ENCODE data around the gene SLAIN2. TPM values are rescaled to one million over a fixed set of nuclear protein-coding genes. Genes with fewer than 3 reads are reported as not detected.

SLAIN2 gene
- total RNA-seq, 2 donors from 2014 or later: 40.8 to 92.7 TPM

- H3K36me3 ChIP-seq: no peaks in the 10 kb centered on the region
- DNase-seq (ENCODE audit: low spot score): no peak
- no peaks in the 10 kb centered on the region for H3K27me3 ChIP-seq (replicated peaks; ENCODE audit: insufficient read depth)
- H3K4me1 ChIP-seq (ENCODE audit: control insufficient read depth in 1 of 2, low read depth in 2 of 2): no peaks in the 10 kb centered on the region
- H3K27ac ChIP-seq: no peak overlapping the region
- TF ChIP-seq CTCF (IDR thresholded peaks at IDR 0.05): no peak
- H3K9me3 ChIP-seq: no peaks in the 10 kb centered on the region
- no peak for ATAC-seq (ENCODE audit: insufficient number of reproducible peaks, low FRiP score, low read depth)
- H3K4me3 ChIP-seq: no peak overlapping the region
Measured at GRCh38 chr4:48299560-48299959, 41.8 kb upstream of the SLAIN2 start.

GRCh38 chr4:48300004-48300403, 41.3 kb upstream of the SLAIN2 start:
- DNase-seq (ENCODE audit: low spot score) (no peak), ATAC-seq (ENCODE audit: insufficient number of reproducible peaks, low FRiP score, low read depth) (no peak)
- Histone ChIP-seq H3K36me3 (no peaks in the 10 kb centered on the region), H3K9me3 (no peaks in the 10 kb centered on the region), H3K27me3 (replicated peaks; ENCODE audit: insufficient read depth) (no peaks in the 10 kb centered on the region), H3K4me1 (ENCODE audit: control insufficient read depth in 1 of 2, low read depth in 2 of 2) (no peaks in the 10 kb centered on the region), H3K27ac (no peak overlapping the region), H3K4me3 (no peak overlapping the region)
- no peak for TF ChIP-seq CTCF (IDR thresholded peaks at IDR 0.05)

- no peak overlapping the region for H3K27ac ChIP-seq
- H3K4me3 ChIP-seq: no peak overlapping the region
- ATAC-seq (ENCODE audit: insufficient number of reproducible peaks, low FRiP score, low read depth) (no peak), DNase-seq (ENCODE audit: low spot score) (no peak)
- no peaks in the 10 kb centered on the region for H3K36me3 ChIP-seq
- H3K4me1 ChIP-seq (ENCODE audit: control insufficient read depth in 1 of 2, low read depth in 2 of 2): no peaks in the 10 kb centered on the region
- no peak for TF ChIP-seq CTCF (IDR thresholded peaks at IDR 0.05)
- H3K27me3 ChIP-seq (replicated peaks; ENCODE audit: insufficient read depth): no peaks in the 10 kb centered on the region
- no peaks in the 10 kb centered on the region for H3K9me3 ChIP-seq
Measured at GRCh38 chr4:48305508-48305907, 35.8 kb upstream of the SLAIN2 start.

- no peak for ATAC-seq (ENCODE audit: insufficient number of reproducible peaks, low FRiP score, low read depth)
- no peak for DNase-seq (ENCODE audit: low spot score)
- H3K27me3 ChIP-seq (replicated peaks; ENCODE audit: insufficient read depth): no peaks in the 10 kb centered on the region
- no peaks in the 10 kb centered on the region for H3K36me3 ChIP-seq
- no peak overlapping the region for H3K27ac ChIP-seq
- TF ChIP-seq CTCF (IDR thresholded peaks at IDR 0.05): no peak
- H3K9me3 ChIP-seq: no peaks in the 10 kb centered on the region
- H3K4me3 ChIP-seq: no peak overlapping the region
- no peaks in the 10 kb centered on the region for H3K4me1 ChIP-seq (ENCODE audit: control insufficient read depth in 1 of 2, low read depth in 2 of 2)
Measured at GRCh38 chr4:48307528-48307927, 33.8 kb upstream of the SLAIN2 start.

GRCh38 chr4:48308901-48309300, 32.4 kb upstream of the SLAIN2 start:
- H3K4me3 ChIP-seq: no peak overlapping the region
- H3K9me3 ChIP-seq: no peaks in the 10 kb centered on the region
- no peaks in the 10 kb centered on the region for H3K36me3 ChIP-seq
- ATAC-seq (ENCODE audit: insufficient number of reproducible peaks, low FRiP score, low read depth): no peak
- no peaks in the 10 kb centered on the region for H3K27me3 ChIP-seq (replicated peaks; ENCODE audit: insufficient read depth)
- H3K4me1 ChIP-seq (ENCODE audit: control insufficient read depth in 1 of 2, low read depth in 2 of 2): no peaks in the 10 kb centered on the region
- no peak for DNase-seq (ENCODE audit: low spot score)
- H3K27ac ChIP-seq: no peak overlapping the region
- no peak for TF ChIP-seq CTCF (IDR thresholded peaks at IDR 0.05)
